BJ (cell line): ENCODE measurements around the gene ESF1. TPM values are rescaled to one million over a fixed set of nuclear protein-coding genes. Genes with fewer than 3 reads are reported as not detected.

Experiments used
- CTCF ChIA-PET: fragments of 350-600 bp; formaldehyde crosslinking; extraction: SDS; loops from one replicate; lab custom pipeline; 2021; ENCODE audit warnings: antibody characterized with exemption, inconsistent platforms; lab: Yijun Ruan, JAX
- POLR2A ChIA-PET: fragments of 300-600 bp; sonication (Branson Sonifier 250); formaldehyde crosslinking; extraction: SDS; loops from one replicate; lab custom pipeline; 2021; ENCODE audit warnings: antibody characterized with exemption; lab: Charles Lee
- DNase-seq: peaks from one replicate; pipeline ENCODE4 v3.0.0-alpha.2; 2011; ENCODE audit warnings: low read depth
- H3K27me3 ChIP-seq: 2 replicates; pipeline ENCODE4 v1.6.0; 2011; ENCODE audit warnings: low read length; ENCODE audit not compliant: control insufficient read depth, insufficient read depth
- H3K36me3 ChIP-seq: 2 replicates; pipeline ENCODE4 v1.5.1; 2011; ENCODE audit warnings: low read length; ENCODE audit not compliant: control insufficient read depth, insufficient read depth
- H3K4me3 ChIP-seq: 2 replicates; pipeline ENCODE4 v1.5.1; 2011; ENCODE audit warnings: low read depth, mild to moderate bottlenecking, control low read depth, low read length
- polyA plus RNA-seq: library from polyadenylated mRNA; depleted of rRNA; stranded (reverse); fragments of >200 nt; gene quantifications from 2 replicates; pipeline ENCODE4 v1.2.3, GENCODE V29; 2011
- TF ChIP-seq, protein P1 (sequence below): IDR thresholded peaks from 2 replicates; pipeline ENCODE4 v1.5.1; 2011; ENCODE audit warnings: low read depth, mild to moderate bottlenecking, control low read depth, inconsistent platforms, low read length, moderate library complexity; ENCODE audit not compliant: insufficient read depth

Gene ESF1
- polyA plus RNA-seq, 1 experiment: 0.76 TPM

DNA sequence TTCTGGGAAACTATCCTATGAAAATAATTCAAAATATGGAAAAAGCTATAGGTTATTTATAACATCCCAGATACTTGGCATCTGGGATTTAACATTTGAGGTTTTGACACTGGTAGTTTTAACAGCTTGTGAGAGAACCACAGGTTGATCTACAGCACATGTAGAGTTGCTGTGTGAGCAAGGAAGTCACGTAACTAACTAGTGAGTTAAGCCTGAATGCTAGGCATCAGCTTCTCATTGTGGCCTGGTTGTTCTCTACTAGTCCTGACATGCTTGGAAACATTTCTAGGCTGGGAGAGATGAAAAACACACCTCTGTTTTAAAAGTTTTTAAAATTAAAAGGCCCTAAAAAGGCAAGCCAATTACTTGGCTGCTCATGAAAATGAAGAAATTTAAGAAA is 28.2 kb downstream of the ESF1 start:
- Histone ChIP-seq H3K27me3 (no peaks in the 10 kb centered on the region), H3K36me3 (no peaks in the 10 kb centered on the region; the same call in 1 of the 2 replicates), H3K4me3 (no peak overlapping the region)
- ChIA-PET CTCF (interaction anchor here (1.2 to 1.7 kb wide), 3 partner anchors 10 to 21 kb away, joined by 3 to 6 read pairs (median 5); no protein-coding TSS in a partner anchor), POLR2A (interaction anchor here (0.6 kb wide), 1 partner anchor 646 kb away, joined by 3 read pairs; no protein-coding TSS in a partner anchor)
- DNase-seq: no peak
- TF ChIP-seq, protein P1, sequence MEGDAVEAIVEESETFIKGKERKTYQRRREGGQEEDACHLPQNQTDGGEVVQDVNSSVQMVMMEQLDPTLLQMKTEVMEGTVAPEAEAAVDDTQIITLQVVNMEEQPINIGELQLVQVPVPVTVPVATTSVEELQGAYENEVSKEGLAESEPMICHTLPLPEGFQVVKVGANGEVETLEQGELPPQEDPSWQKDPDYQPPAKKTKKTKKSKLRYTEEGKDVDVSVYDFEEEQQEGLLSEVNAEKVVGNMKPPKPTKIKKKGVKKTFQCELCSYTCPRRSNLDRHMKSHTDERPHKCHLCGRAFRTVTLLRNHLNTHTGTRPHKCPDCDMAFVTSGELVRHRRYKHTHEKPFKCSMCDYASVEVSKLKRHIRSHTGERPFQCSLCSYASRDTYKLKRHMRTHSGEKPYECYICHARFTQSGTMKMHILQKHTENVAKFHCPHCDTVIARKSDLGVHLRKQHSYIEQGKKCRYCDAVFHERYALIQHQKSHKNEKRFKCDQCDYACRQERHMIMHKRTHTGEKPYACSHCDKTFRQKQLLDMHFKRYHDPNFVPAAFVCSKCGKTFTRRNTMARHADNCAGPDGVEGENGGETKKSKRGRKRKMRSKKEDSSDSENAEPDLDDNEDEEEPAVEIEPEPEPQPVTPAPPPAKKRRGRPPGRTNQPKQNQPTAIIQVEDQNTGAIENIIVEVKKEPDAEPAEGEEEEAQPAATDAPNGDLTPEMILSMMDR: no peak

DNA sequence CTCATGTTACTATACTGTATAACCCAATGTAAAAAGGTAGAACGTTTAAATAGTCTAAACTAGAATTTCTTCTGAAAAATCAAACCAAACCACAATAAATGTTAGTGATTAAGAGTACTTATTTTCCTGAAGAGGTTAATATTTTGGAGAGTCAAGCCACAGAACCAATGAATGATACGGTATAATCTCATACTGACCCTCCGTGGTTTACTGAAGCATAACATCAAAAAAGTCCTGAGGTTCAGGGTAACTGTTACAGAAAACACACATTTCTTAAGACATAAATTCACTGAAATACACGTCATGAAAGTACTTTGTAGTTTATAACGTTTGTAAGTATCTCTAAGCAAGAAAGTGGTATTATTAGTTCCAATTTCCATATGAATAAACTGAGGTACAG is 28.9 kb downstream of the ESF1 start:
- CTCF ChIA-PET: no interaction called here
- no peak overlapping the region for H3K4me3 ChIP-seq
- DNase-seq: no peak
- no peaks in the 10 kb centered on the region; the same call in 1 of the 2 replicates for H3K36me3 ChIP-seq
- POLR2A ChIA-PET: no interaction called here
- TF ChIP-seq, protein P1: no peak
- no peaks in the 10 kb centered on the region for H3K27me3 ChIP-seq

DNA sequence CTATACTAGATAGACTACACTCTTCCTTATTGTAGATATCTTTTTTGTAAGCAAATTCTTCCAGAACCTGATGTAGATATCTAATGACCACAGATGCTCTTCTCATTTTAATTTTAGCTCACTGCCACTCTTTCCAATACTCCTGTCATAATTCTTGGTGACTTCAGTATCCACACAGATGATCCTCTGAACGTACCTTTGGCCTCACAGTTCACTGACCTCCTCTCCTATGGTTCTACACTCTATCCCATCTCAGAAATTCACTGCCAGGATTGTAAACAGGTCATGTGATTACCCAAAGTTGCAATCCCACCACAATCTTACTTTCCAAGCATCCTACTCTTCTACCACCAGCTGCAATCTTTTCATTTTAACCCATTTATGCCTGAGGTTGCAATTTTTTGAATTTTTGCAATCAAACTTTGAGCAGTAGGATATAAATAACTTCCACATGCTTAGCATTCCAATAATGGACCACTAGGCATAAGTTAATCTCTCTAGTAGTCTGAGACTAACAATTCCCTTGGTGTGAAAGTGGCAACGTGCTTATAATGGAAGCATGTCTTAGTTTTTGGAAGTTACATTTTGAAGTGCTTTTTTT is 31.2 kb downstream of the ESF1 start:
- Histone ChIP-seq H3K27me3 (no peaks in the 10 kb centered on the region), H3K4me3 (no peak overlapping the region), H3K36me3 (peaks cover 2% of the 10 kb centered on the region)
- ChIA-PET CTCF (no interaction called here), POLR2A (no interaction called here)
- DNase-seq: no peak
- TF ChIP-seq, protein P1: no peak

DNA sequence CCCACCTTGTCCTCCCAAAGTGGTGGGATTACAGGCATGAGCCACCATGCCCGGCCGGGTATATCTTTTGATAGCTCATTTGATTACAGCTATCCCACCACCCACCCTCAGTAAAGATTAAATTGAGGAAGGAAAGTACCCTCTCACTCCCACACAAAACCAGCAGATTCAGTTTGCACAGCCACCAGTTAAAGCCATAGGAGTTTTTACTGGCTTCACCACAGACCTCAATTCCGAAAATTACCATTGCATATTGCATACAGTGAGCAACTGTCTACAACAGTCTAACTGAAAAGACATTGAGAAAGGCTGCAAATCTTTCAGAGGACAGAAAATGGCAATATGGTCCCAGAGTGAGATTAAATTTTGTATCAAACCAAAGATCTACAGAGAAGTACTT is 34.9 kb downstream of the ESF1 start:
- Histone ChIP-seq H3K4me3 (no peak overlapping the region), H3K36me3 (peaks cover 2% of the 10 kb centered on the region), H3K27me3 (no peaks in the 10 kb centered on the region)
- CTCF ChIA-PET: no interaction called here
- POLR2A ChIA-PET: no interaction called here
- DNase-seq: no peak
- TF ChIP-seq, protein P1: no peak

DNA sequence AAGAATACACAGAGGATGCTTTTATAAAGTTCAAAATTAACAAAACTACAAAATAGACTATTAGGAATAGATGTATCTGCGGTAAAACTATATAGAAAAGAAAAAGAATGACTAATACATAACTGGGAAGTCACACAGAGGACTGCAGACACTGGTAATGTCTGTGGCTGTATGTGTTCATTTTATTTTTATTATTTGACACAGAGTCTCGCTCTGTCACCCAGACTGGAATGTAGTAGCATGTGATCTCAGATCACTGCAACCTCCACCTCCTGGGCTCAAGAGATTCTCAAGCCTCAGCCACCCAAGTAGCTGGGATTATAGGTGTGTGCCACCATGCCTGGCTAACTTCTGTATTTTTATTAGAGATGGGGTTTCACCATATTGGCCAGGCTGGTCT is 38.9 kb downstream of the ESF1 start:
- CTCF ChIA-PET: interaction anchor here (1.0 kb wide), 1 partner anchor 27 kb away, joined by 3 read pairs; no protein-coding TSS in a partner anchor
- TF ChIP-seq, protein P1: no peak

More for the DNA sequence above, 38.9 kb downstream of the ESF1 start:
- H3K27me3 ChIP-seq: no peaks in the 10 kb centered on the region
- POLR2A ChIA-PET: no interaction called here
- no peak for DNase-seq
- H3K36me3 ChIP-seq: peaks cover 2% of the 10 kb centered on the region
- H3K4me3 ChIP-seq: no peak overlapping the region
